PC-9 (cell line): ENCODE measurements around the gene ING2. TPM values are rescaled to one million over a fixed set of nuclear protein-coding genes. Genes with fewer than 3 reads are reported as not detected.

Source experiments
- BruUV-seq: library from RNA; stranded (reverse); fragments of 400-500 nt; replicated peaks from 2 replicates; lab custom pipeline; 2021; lab: Mats Ljungman, UMichigan
- CTCF ChIA-PET: fragments of 300-600 bp; sonication (Branson Sonifier 250); formaldehyde crosslinking; loops from one replicate; lab custom pipeline; 2022; ENCODE audit warnings: antibody characterized with exemption; lab: Charles Lee
- POLR2A ChIA-PET: fragments of 300-600 bp; sonication (Branson Sonifier 250); formaldehyde crosslinking; loops from one replicate; lab custom pipeline; 2022; ENCODE audit warnings: antibody characterized with exemption; ENCODE audit not compliant: unreplicated experiment; lab: Charles Lee
- DNase-seq, 2 experiments: peaks; one replicate each; pipeline versions ENCODE4 v3.0.0 to v3.0.0-alpha.2; 2015 to 2022; ENCODE audit warnings: mixed read lengths in 1 of 2
- H2AFZ ChIP-seq: fragments of 200-600 bp; sonication (generic); 2 replicates; pipeline ENCODE4 v1.8.1; 2017; ENCODE audit warnings: antibody characterized with exemption
- H3F3A ChIP-seq: fragments of 200-600 bp; sonication (generic); 2 replicates; pipeline ENCODE4 v1.8.1; 2017; ENCODE audit warnings: antibody characterized with exemption, mild to moderate bottlenecking, low read depth; ENCODE audit not compliant: insufficient read depth
- H3K27ac ChIP-seq: fragments of 200-600 bp; sonication (generic); 2 replicates; pipeline ENCODE4 v1.6.1; 2016; ENCODE audit warnings: mixed run types
- H3K27me3 ChIP-seq: fragments of 200-600 bp; sonication (generic); 2 replicates; pipeline ENCODE4 v1.6.1; 2016; ENCODE audit warnings: low read depth, mixed run types; ENCODE audit not compliant: insufficient read depth
- H3K36me3 ChIP-seq: fragments of 200-600 bp; sonication (generic); 2 replicates; pipeline ENCODE4 v1.6.1; 2016; ENCODE audit warnings: low read depth, mixed run types
- H3K4me1 ChIP-seq: fragments of 200-600 bp; sonication (generic); replicated peaks from 2 replicates; pipeline ENCODE4 v1.6.1; 2016; ENCODE audit warnings: mixed run types; ENCODE audit not compliant: insufficient read depth
- H3K4me2 ChIP-seq: fragments of 200-600 bp; sonication (generic); 2 replicates; pipeline ENCODE4 v1.6.1; 2017; ENCODE audit warnings: mixed run types
- H3K4me3 ChIP-seq: fragments of 200-600 bp; sonication (generic); 2 replicates; pipeline ENCODE4 v1.6.1; 2016; ENCODE audit warnings: mixed run types
- H3K79me2 ChIP-seq: fragments of 200-600 bp; sonication (generic); 2 replicates; pipeline ENCODE4 v1.6.1; 2017; ENCODE audit warnings: low read depth, mixed run types
- H3K9me2 ChIP-seq: fragments of 200-600 bp; sonication (generic); 2 replicates; pipeline ENCODE4 v1.8.1; 2017; ENCODE audit warnings: mild to moderate bottlenecking; ENCODE audit not compliant: insufficient read depth
- H3K9me3 ChIP-seq: fragments of 200-600 bp; sonication (generic); 2 replicates; pipeline ENCODE4 v1.8.1; 2016; ENCODE audit warnings: low read depth; ENCODE audit not compliant: insufficient read depth
- H4K20me1 ChIP-seq: fragments of 200-600 bp; sonication (generic); 2 replicates; pipeline ENCODE4 v1.8.1; 2017; ENCODE audit not compliant: insufficient read depth
- EZH2 ChIP-seq: fragments of 200-600 bp; sonication (generic); IDR thresholded peaks from 2 replicates; pipeline ENCODE4 v1.8.0; 2017; ENCODE audit warnings: antibody characterized with exemption, low read depth
- intact Hi-C: fragments of 100-400 bp; cut with micrococcal nuclease; formaldehyde crosslinking; loops from one replicate; pipeline ENCODE4 v1.10.0; 2022; ENCODE audit not compliant: unreplicated experiment
- total RNA-seq: library from RNA; stranded (reverse); gene quantifications from 2 replicates; pipeline ENCODE4 v1.2.3, GENCODE V29; 2021
- TF ChIP-seq, protein P1 (sequence below): fragments of 200-600 bp; sonication (generic); conservative IDR thresholded peaks from 2 replicates; pipeline ENCODE4 v1.6.1; 2017; ENCODE audit warnings: mixed run types, antibody characterized with exemption, mild to moderate bottlenecking, moderate library complexity

The ING2 gene
- total RNA-seq, 1 experiment from 2014 or later = 11.6 TPM

DNA sequence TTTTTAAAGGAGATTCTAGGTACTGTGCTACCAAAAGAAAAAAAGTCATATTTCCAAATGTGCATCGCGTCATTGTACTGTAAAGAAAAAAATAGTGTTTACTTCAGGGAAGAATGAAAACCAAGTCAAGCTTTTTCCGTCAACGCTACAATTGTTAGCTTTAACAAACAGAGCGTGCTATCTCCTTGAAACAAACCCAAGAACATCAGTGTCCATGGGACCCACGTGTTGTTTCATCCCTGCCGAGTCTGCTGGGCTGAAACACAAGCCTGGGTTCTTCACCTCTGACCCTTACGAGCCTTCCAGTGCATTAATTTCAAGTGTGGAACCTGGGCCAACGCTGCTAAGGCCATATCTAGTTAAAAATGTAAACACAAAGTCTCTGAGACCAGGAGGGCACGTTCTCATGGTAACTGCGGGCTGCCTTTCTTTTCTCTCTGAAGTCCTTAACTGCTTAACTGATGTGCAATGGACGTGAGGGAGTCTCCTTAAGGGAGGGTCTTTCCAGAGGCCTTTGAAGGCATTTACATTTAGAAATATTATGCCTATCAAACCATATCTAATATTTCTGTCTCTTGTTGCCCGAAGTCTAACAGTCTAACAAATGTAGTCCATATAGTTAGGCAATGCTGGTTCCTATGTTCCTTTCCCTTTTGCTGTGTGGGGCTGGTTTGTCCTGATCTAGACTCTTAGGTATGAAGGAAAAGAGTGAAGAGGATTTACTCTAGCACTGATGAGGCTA is 36.3 kb downstream of the ING2 start:
- Histone ChIP-seq H3K27me3 (no peaks in the 10 kb centered on the region), H3K9me3 (no peaks in the 10 kb centered on the region), H3K36me3 (no peaks in the 10 kb centered on the region), H2AFZ (no peak overlapping the region), H3K4me2 (no peak overlapping the region), H3K9me2 (no peaks in the 10 kb centered on the region), H3K4me1 (no peaks in the 10 kb centered on the region), H3K4me3 (no peak overlapping the region), H3K27ac (no peak overlapping the region), H3K79me2 (no peaks in the 10 kb centered on the region), H4K20me1 (no peaks in the 10 kb centered on the region), H3F3A (no peaks in the 10 kb centered on the region)
- intact Hi-C loops = no loop called here
- no TSS peak for BruUV-seq
- DNase-seq = no peak
- CTCF ChIA-PET = no interaction called here
- POLR2A ChIA-PET = no interaction called here
- no peak for TF ChIP-seq EZH2
- TF ChIP-seq, protein P1, sequence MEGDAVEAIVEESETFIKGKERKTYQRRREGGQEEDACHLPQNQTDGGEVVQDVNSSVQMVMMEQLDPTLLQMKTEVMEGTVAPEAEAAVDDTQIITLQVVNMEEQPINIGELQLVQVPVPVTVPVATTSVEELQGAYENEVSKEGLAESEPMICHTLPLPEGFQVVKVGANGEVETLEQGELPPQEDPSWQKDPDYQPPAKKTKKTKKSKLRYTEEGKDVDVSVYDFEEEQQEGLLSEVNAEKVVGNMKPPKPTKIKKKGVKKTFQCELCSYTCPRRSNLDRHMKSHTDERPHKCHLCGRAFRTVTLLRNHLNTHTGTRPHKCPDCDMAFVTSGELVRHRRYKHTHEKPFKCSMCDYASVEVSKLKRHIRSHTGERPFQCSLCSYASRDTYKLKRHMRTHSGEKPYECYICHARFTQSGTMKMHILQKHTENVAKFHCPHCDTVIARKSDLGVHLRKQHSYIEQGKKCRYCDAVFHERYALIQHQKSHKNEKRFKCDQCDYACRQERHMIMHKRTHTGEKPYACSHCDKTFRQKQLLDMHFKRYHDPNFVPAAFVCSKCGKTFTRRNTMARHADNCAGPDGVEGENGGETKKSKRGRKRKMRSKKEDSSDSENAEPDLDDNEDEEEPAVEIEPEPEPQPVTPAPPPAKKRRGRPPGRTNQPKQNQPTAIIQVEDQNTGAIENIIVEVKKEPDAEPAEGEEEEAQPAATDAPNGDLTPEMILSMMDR = no peak

DNA sequence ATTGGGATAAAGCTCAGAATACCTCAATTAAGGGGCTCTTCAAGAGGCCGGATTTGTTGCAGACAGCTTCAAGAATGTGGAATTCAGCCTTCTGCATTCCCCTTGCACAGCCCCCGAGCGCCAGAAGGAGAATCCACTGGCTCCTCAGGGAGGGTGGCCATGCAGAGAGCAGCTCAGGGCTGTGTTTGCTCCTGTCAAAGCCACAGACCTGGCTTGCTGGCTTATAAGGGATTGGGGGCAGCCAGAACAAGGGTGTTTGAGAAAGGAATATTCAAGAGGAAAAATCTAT is 36.8 kb downstream of the ING2 start:
- no peak for DNase-seq

GRCh38 chr4:183543435-183543834 is 38.6 kb downstream of the ING2 start:
- no peak overlapping the region for H3K27ac ChIP-seq
- DNase-seq = no peak
- ChIA-PET CTCF (no interaction called here), POLR2A (no interaction called here)
- no peaks in the 10 kb centered on the region for H3K27me3 ChIP-seq
- H3K79me2 ChIP-seq = no peaks in the 10 kb centered on the region
- intact Hi-C loops = no loop called here
- TF ChIP-seq, protein P1 = no peak
- no peak for TF ChIP-seq EZH2
- H3K4me1 ChIP-seq = no peaks in the 10 kb centered on the region
- no peaks in the 10 kb centered on the region for H3K9me3 ChIP-seq
- H3K36me3 ChIP-seq = no peaks in the 10 kb centered on the region
- no peak overlapping the region for H3K4me3 ChIP-seq
- no peaks in the 10 kb centered on the region for H4K20me1 ChIP-seq
- BruUV-seq = no TSS peak
- no peak overlapping the region for H2AFZ ChIP-seq
- H3K4me2 ChIP-seq = no peak overlapping the region
- no peaks in the 10 kb centered on the region for H3K9me2 ChIP-seq
- H3F3A ChIP-seq = no peaks in the 10 kb centered on the region

More for the DNA sequence above, 36.8 kb downstream of the ING2 start:
- H3K4me3 ChIP-seq = no peak overlapping the region
- no peak overlapping the region for H3K27ac ChIP-seq
- no peaks in the 10 kb centered on the region for H3K9me2 ChIP-seq
- no TSS peak for BruUV-seq
- no peaks in the 10 kb centered on the region for H3K79me2 ChIP-seq
- no peak for TF ChIP-seq EZH2
- TF ChIP-seq, protein P1 = no peak
- H2AFZ ChIP-seq = no peak overlapping the region
- no peaks in the 10 kb centered on the region for H3K36me3 ChIP-seq
- no peaks in the 10 kb centered on the region for H3K9me3 ChIP-seq
- intact Hi-C loops = no loop called here
- no peak overlapping the region for H3K4me2 ChIP-seq
- no peaks in the 10 kb centered on the region for H3F3A ChIP-seq
- ChIA-PET POLR2A (no interaction called here), CTCF (no interaction called here)
- H4K20me1 ChIP-seq = no peaks in the 10 kb centered on the region
- H3K27me3 ChIP-seq = no peaks in the 10 kb centered on the region
- no peaks in the 10 kb centered on the region for H3K4me1 ChIP-seq
